WTC11 (cell line): ENCODE data around the gene EIF5B. TPM values are rescaled to one million over a fixed set of nuclear protein-coding genes. Genes with fewer than 3 reads are reported as not detected.

ENCODE experiments used
- ATAC-seq: fragments of 200-7000 bp; cut with Tn5 transposase; 2 replicates; pipeline ENCODE4 v1.10.0; 2021; ENCODE audit warnings: mild to moderate bottlenecking, moderate library complexity
- CTCF ChIA-PET: fragments of 300-600 bp; sonication (Branson Sonifier 250); formaldehyde crosslinking; loops from one replicate; lab custom pipeline; 2021; ENCODE audit warnings: antibody characterized with exemption; lab: Charles Lee
- POLR2A ChIA-PET: fragments of 350-600 bp; sonication (Branson Sonifier 250); formaldehyde crosslinking; loops from one replicate; lab custom pipeline; 2021; ENCODE audit warnings: antibody characterized with exemption; lab: Charles Lee
- DNase-seq: peaks from one replicate; pipeline ENCODE4 v3.0.0; 2021; ENCODE audit warnings: low spot score
- H3K27ac Mint-ChIP-seq: 2 replicates; pipeline ENCODE4 v1.8.0; 2021; ENCODE audit warnings: mixed read lengths
- H3K27me3 Mint-ChIP-seq: 2 replicates; pipeline ENCODE4 v1.8.0; 2021; ENCODE audit warnings: low read depth, mild to moderate bottlenecking, moderate library complexity, mixed read lengths
- H3K36me3 Mint-ChIP-seq: 2 replicates; pipeline ENCODE4 v1.8.0; 2021; ENCODE audit warnings: mixed read lengths
- H3K4me1 Mint-ChIP-seq: 2 replicates; pipeline ENCODE4 v1.8.0; 2022; ENCODE audit warnings: mixed read lengths
- H3K4me3 Mint-ChIP-seq: 2 replicates; pipeline ENCODE4 v1.8.0; 2021; ENCODE audit warnings: mild to moderate bottlenecking, moderate library complexity, mixed read lengths
- H3K9me3 Mint-ChIP-seq: 2 replicates; pipeline ENCODE4 v1.8.0; 2021; ENCODE audit warnings: mixed read lengths
- GABPB1 ChIP-seq: sonication (generic); formaldehyde crosslinking; IDR thresholded peaks from 2 replicates; pipeline ENCODE4 v1.8.1; 2023; ENCODE audit warnings: mild to moderate bottlenecking, missing genetic modification reagents
- JAZF1 ChIP-seq: fragments of 250-450 bp; sonication (Bioruptor Pico); IDR thresholded peaks from 2 replicates; pipeline ENCODE4 v1.9.0; 2021; ENCODE audit warnings: moderate library complexity, mild to moderate bottlenecking, inconsistent platforms
- PRDM15 ChIP-seq: sonication (generic); formaldehyde crosslinking; IDR thresholded peaks from 2 replicates; pipeline ENCODE4 v1.8.0; 2022; ENCODE audit warnings: missing genetic modification reagents
- PRRX2 ChIP-seq: fragments of 250-450 bp; sonication (Bioruptor Pico); IDR thresholded peaks from 2 replicates; pipeline ENCODE4 v1.8.0; 2021; ENCODE audit warnings: mild to moderate bottlenecking
- SMAD4 ChIP-seq: sonication (generic); formaldehyde crosslinking; IDR thresholded peaks from 2 replicates; pipeline ENCODE4 v1.8.0; 2022; ENCODE audit warnings: mild to moderate bottlenecking, missing genetic modification reagents
- TEAD1 ChIP-seq: sonication (generic); formaldehyde crosslinking; IDR thresholded peaks from 2 replicates; pipeline ENCODE4 v1.8.0; 2022; ENCODE audit warnings: mild to moderate bottlenecking, missing genetic modification reagents
- ZNF232 ChIP-seq: sonication (generic); formaldehyde crosslinking; IDR thresholded peaks from 2 replicates; pipeline ENCODE4 v1.8.0; 2022; ENCODE audit warnings: mild to moderate bottlenecking, missing genetic modification reagents
- ZNF423 ChIP-seq: fragments of 250-450 bp; sonication (Bioruptor Pico); IDR thresholded peaks from 2 replicates; pipeline ENCODE4 v2.1.2; 2022; ENCODE audit warnings: mild to moderate bottlenecking, moderate library complexity
- ZNF425 ChIP-seq: fragments of 250-450 bp; sonication (Bioruptor Pico); conservative IDR thresholded peaks from 2 replicates; pipeline ENCODE4 v1.9.0; 2021; ENCODE audit warnings: mild to moderate bottlenecking
- total RNA-seq: library from RNA; stranded (reverse); gene quantifications from 3 replicates; pipeline ENCODE4 v1.2.3, GENCODE V29; 2021
- TF ChIP-seq, protein P1 (sequence below): sonication (generic); formaldehyde crosslinking; conservative IDR thresholded peaks from 2 replicates; pipeline ENCODE4 v1.8.1; 2023; ENCODE audit warnings: mild to moderate bottlenecking, low read depth, missing genetic modification reagents, moderate library complexity
- TF ChIP-seq, protein P2 (sequence below): fragments of 200-600 bp; IDR thresholded peaks from 2 replicates; pipeline ENCODE4 v1.8.0; 2022; ENCODE audit warnings: antibody characterized with exemption
- TF ChIP-seq, protein P3 (sequence below): sonication (generic); formaldehyde crosslinking; IDR thresholded peaks from 2 replicates; pipeline ENCODE4 v1.8.0; 2022; ENCODE audit warnings: mild to moderate bottlenecking, missing genetic modification reagents

Gene EIF5B
- total RNA-seq, 1 experiment from 2014 or later: 68.8 TPM

GRCh38 chr2:99448556-99448955 is 111.4 kb downstream of the EIF5B start (continued):
- TF ChIP-seq, protein P1, sequence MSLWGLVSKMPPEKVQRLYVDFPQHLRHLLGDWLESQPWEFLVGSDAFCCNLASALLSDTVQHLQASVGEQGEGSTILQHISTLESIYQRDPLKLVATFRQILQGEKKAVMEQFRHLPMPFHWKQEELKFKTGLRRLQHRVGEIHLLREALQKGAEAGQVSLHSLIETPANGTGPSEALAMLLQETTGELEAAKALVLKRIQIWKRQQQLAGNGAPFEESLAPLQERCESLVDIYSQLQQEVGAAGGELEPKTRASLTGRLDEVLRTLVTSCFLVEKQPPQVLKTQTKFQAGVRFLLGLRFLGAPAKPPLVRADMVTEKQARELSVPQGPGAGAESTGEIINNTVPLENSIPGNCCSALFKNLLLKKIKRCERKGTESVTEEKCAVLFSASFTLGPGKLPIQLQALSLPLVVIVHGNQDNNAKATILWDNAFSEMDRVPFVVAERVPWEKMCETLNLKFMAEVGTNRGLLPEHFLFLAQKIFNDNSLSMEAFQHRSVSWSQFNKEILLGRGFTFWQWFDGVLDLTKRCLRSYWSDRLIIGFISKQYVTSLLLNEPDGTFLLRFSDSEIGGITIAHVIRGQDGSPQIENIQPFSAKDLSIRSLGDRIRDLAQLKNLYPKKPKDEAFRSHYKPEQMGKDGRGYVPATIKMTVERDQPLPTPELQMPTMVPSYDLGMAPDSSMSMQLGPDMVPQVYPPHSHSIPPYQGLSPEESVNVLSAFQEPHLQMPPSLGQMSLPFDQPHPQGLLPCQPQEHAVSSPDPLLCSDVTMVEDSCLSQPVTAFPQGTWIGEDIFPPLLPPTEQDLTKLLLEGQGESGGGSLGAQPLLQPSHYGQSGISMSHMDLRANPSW (CRISPR knock-in tag): no peak
- TF ChIP-seq ZNF425 (CRISPR knock-in tag) (no peak), SMAD4 (no peak), GABPB1 (no peak), PRRX2 (no peak)
- TF ChIP-seq, protein P2, sequence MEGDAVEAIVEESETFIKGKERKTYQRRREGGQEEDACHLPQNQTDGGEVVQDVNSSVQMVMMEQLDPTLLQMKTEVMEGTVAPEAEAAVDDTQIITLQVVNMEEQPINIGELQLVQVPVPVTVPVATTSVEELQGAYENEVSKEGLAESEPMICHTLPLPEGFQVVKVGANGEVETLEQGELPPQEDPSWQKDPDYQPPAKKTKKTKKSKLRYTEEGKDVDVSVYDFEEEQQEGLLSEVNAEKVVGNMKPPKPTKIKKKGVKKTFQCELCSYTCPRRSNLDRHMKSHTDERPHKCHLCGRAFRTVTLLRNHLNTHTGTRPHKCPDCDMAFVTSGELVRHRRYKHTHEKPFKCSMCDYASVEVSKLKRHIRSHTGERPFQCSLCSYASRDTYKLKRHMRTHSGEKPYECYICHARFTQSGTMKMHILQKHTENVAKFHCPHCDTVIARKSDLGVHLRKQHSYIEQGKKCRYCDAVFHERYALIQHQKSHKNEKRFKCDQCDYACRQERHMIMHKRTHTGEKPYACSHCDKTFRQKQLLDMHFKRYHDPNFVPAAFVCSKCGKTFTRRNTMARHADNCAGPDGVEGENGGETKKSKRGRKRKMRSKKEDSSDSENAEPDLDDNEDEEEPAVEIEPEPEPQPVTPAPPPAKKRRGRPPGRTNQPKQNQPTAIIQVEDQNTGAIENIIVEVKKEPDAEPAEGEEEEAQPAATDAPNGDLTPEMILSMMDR: no peak
- TF ChIP-seq, protein P3, sequence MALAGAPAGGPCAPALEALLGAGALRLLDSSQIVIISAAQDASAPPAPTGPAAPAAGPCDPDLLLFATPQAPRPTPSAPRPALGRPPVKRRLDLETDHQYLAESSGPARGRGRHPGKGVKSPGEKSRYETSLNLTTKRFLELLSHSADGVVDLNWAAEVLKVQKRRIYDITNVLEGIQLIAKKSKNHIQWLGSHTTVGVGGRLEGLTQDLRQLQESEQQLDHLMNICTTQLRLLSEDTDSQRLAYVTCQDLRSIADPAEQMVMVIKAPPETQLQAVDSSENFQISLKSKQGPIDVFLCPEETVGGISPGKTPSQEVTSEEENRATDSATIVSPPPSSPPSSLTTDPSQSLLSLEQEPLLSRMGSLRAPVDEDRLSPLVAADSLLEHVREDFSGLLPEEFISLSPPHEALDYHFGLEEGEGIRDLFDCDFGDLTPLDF (CRISPR knock-in tag): no peak

DNA sequence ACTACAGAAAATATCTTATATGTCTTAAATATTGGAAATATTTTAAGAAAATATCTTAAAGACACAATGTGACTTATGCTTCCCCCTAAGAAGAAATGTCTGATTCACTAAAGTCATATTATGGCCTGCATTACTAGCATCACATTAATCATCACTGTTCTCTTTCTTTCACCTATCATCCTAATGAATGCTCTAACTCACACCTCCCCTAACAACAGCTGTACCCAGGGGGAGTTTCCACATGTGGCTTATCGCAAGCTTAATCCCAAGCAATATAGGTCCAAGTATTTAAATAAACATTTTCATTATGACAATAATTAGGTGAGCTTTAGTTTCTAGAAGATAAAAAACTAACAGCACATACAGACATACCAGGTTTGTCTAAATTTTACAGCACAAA is 113.0 kb downstream of the EIF5B start:
- ChIA-PET CTCF (interaction anchor here (1.5 kb wide), 1 partner anchor 109 kb away, joined by 4 read pairs; no protein-coding TSS in a partner anchor), POLR2A (no interaction called here)
- peaks cover 6% of the 10 kb centered on the region for H3K4me1 Mint-ChIP-seq
- peak overlapping the region; percentile 45; the same call in 1 of the 2 replicates for H3K27ac Mint-ChIP-seq
- H3K36me3 Mint-ChIP-seq: peaks cover 30% of the 10 kb centered on the region
- no peak for DNase-seq
- TF ChIP-seq ZNF232 (CRISPR knock-in tag) (no peak), TEAD1 (CRISPR knock-in tag) (no peak), JAZF1 (CRISPR knock-in tag) (no peak), ZNF423 (CRISPR knock-in tag) (no peak), PRDM15 (CRISPR knock-in tag) (no peak)
- TF ChIP-seq, protein P1 (CRISPR knock-in tag): no peak
- no peaks in the 10 kb centered on the region for H3K9me3 Mint-ChIP-seq
- H3K27me3 Mint-ChIP-seq: no peaks in the 10 kb centered on the region
- no peak for ATAC-seq
- no peak overlapping the region for H3K4me3 Mint-ChIP-seq

Other genes starting within 250 kb of the EIF5B start
- 6.0 to 7.0 TPM (median 6.1 TPM) in 3 replicates for gene C2orf15, start 195.7 kb upstream of the EIF5B start, total RNA-seq
- gene TSGA10, start 182.4 kb upstream of the EIF5B start, total RNA-seq: 8.9 to 9.3 TPM (median 9.1 TPM) in 3 replicates
- gene LIPT1, start 182.4 kb upstream of the EIF5B start, total RNA-seq: 7.1 to 9.7 TPM (median 8.1 TPM) in 3 replicates
- 33.1 to 37.1 TPM (median 34.7 TPM) in 3 replicates for gene MITD1, start 156.3 kb upstream of the EIF5B start, total RNA-seq
- gene MRPL30, start 156.2 kb upstream of the EIF5B start, total RNA-seq: 28.7 to 34.9 TPM (median 33.4 TPM) in 3 replicates
- 0.25 TPM in 1 of 3 replicates, not detected in the others for gene LYG2, start 81.7 kb upstream of the EIF5B start, total RNA-seq
- 0.35 to 0.76 TPM (median 0.55 TPM) in 3 replicates for gene LYG1, start 36.2 kb upstream of the EIF5B start, total RNA-seq
- 24.1 to 31.0 TPM (median 24.6 TPM) in 3 replicates for gene TXNDC9, start 1.1 kb upstream of the EIF5B start, total RNA-seq
- gene REV1, start 152.6 kb downstream of the EIF5B start, total RNA-seq: 27.5 to 38.7 TPM (median 31.1 TPM) in 3 replicates